ENCODE data around the gene PCDH1. TPM values are rescaled to one million over a fixed set of nuclear protein-coding genes. Genes with fewer than 3 reads are reported as not detected.
"Not testable (repeated sequence)": the region's sequence is repeated elsewhere in the genome, so short reads cannot be mapped to it uniquely, and the experiment has no call there.

Gene PCDH1
- total RNA-seq, 4 donors from 2014 or later: 19.9 to 55.5 (median 44.9) TPM

DNA sequence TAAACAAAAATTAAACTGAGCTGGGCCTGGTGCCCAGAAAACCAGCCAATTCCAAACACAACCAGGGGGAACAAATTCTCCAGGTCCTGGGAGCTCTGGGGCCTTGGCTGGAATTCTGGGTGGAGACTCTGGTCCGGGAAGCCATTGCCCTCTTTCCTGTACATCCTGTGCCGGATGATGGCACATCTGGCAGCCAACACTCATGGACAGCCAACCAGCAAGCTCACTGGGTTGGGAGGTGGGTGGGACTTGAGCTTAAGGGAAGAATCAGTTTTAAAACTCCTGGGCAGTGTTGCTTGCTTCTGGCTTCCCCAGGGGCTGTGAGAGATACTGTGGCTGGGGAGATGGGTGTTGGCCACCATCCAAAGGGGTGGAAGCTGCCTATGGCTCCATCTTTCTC lies 56.1 kb downstream of the PCDH1 start:
- Histone ChIP-seq H3K4me3 (no peak overlapping the region), H3K36me3 (no peaks in the 10 kb centered on the region), H3K27me3 (no peaks in the 10 kb centered on the region), H3K27ac (peak overlapping the region; percentile 43 to 92 (median 76)), H3K9me3 (no peaks in the 10 kb centered on the region), H3K4me1 (peaks cover 0 to 23% (median 5%) of the 10 kb centered on the region in 4 donors)
- WGBS, 2 donors: 0 to 28% methylated on average over 1 to 2 of the region's 2 CpGs
- no peak for DNase-seq (ENCODE audit: low spot score in 2 of 2)
- TF ChIP-seq EP300 (IDR thresholded peaks at IDR 0.05): no peak
- no peak for TF ChIP-seq POLR2A (IDR thresholded peaks at IDR 0.05)

DNA sequence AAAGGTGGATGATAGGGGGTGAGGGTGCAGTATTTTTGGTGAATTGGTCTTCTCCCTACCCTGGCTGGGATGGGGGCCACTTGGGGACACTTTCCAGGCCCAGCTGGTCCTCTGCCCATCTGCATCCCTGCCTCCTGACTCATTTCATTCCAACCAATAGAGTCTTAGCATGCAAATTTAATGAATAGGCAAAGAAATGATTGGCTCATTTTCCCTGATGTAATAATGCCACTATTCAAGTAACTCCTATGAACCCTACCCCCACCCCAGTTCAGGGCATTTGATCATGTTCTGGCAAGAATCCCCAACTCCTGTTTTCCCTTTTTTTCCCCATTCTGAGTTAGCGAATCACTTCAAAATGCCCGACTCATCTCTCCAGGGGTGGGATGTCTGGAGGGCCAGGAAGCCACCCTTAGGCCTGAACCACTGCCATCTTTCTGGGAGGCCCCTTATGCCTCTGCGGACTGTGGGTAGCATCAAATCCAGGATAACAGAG lies 56.7 kb downstream of the PCDH1 start:
- Histone ChIP-seq H3K4me3 (no peak overlapping the region), H3K27ac (peak overlapping the region; percentile 43 to 92 (median 76)), H3K9me3 (no peaks in the 10 kb centered on the region), H3K36me3 (no peaks in the 10 kb centered on the region), H3K4me1 (peaks cover 0 to 30% (median 8%) of the 10 kb centered on the region in 4 donors), H3K27me3 (no peaks in the 10 kb centered on the region)
- no peak for DNase-seq (ENCODE audit: low spot score in 2 of 2)
- TF ChIP-seq EP300 (IDR thresholded peaks at IDR 0.05) (peak in 1 of 2 donors; percentile 49), POLR2A (IDR thresholded peaks at IDR 0.05) (no peak)
- 38 to 40% methylated on average over 3 of the region's 3 CpGs for WGBS, 2 donors

DNA sequence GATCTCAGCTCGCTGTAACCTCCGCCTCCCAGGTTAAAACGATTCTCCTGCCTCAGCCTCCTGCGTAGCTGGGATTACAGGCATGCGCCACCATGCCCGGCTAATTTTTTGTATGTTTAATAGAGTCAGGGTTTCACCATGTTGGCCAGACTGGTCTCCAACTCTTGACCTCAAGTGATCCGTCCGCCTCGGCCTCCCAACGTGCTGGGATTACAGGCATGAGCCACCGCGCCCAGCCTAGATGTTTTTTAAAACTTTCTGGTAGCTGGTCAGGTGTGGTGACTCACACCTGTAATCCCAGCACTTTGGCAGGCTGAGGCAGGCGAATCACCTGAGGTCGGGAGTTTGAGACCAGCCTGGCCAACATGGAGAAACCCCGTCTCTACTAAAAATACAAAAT lies 57.5 kb downstream of the PCDH1 start:
- peak overlapping the region in 2 of 4 donors; percentile 13 to 88 for H3K27ac ChIP-seq
- DNase-seq (ENCODE audit: low spot score in 2 of 2); H3K9me3 ChIP-seq; H3K36me3 ChIP-seq; H3K4me3 ChIP-seq; H3K27me3 ChIP-seq: not testable (repeated sequence)
- WGBS, 2 donors: 90 to 92% methylated on average over 15 of the region's 15 CpGs
- peaks cover 0 to 31% (median 8%) of the 10 kb centered on the region in 4 donors for H3K4me1 ChIP-seq

- no peaks in the 10 kb centered on the region for H3K9me3 ChIP-seq
- no peak for DNase-seq (ENCODE audit: low spot score in 2 of 2)
These were observed 60.6 kb downstream of the PCDH1 start for GRCh38 chr5:141817631-141818030.

DNA sequence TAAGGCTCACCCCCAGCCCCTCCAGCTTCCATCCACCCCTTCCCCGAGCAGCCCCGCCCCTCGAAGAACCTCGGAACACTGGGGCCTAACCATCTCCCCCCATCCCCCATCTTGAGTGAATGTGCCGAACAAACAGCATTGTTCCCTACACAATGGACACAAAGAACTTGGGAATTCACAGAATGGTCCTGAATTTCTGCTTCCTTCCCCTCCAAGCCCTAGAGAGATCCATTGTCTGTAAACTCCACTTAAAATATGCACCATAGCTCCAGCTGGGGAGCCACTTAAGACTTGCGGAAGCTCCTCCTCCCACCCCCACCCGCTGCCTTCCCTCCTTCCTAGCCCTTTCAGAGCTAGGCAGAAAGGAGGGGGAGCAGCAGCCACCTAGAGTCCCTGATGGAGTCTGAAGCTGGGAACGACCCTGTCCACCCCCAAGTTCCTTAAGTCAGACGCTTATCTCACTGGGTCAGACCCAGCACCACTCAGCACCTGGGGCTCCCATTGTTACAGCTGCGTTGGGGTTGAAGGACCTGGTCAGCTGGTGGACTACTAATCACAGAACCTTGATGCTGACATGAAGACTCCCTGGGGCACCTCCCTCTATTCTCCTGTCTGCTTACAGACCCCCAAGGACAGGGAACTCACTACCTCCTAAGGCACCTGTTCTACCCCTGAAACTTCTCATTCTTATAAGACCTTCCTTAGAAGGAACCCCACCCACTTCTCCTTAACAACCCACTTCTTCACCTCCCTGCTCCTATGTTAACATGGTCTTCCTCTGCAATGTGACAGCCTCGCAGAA lies 61.4 kb downstream of the PCDH1 start:
- no peaks in the 10 kb centered on the region for H3K9me3 ChIP-seq
- DNase-seq (ENCODE audit: low spot score in 2 of 2): no peak
- TF ChIP-seq POLR2A (IDR thresholded peaks at IDR 0.05) (no peak), EP300 (IDR thresholded peaks at IDR 0.05) (no peak), CTCF (IDR thresholded peaks at IDR 0.05) (no peak)
- H3K4me1 ChIP-seq: peaks cover 0 to 23% (median 5%) of the 10 kb centered on the region in 4 donors
- H3K36me3 ChIP-seq: no peaks in the 10 kb centered on the region
- 18 to 29% methylated on average over 9 to 10 of the region's 11 CpGs for WGBS, 2 donors
- H3K4me3 ChIP-seq: no peak overlapping the region
- peaks cover 0 to 5% of the 10 kb centered on the region in 2 donors for H3K27me3 ChIP-seq
- H3K27ac ChIP-seq: peak overlapping the region in 1 of 4 donors; percentile 10

More at GRCh38 chr5:141817631-141818030, 60.6 kb downstream of the PCDH1 start:
- 87 to 91% methylated on average over 6 of the region's 6 CpGs for WGBS, 2 donors
- H3K27ac ChIP-seq: peak overlapping the region in 1 of 4 donors; percentile 10
- no peaks in the 10 kb centered on the region for H3K27me3 ChIP-seq
- no peaks in the 10 kb centered on the region for H3K36me3 ChIP-seq
- no peak for TF ChIP-seq POLR2A (IDR thresholded peaks at IDR 0.05)
- no peak for TF ChIP-seq CTCF (IDR thresholded peaks at IDR 0.05)
- no peak for TF ChIP-seq EP300 (IDR thresholded peaks at IDR 0.05)
- peaks cover 0 to 24% (median 8%) of the 10 kb centered on the region in 4 donors for H3K4me1 ChIP-seq
- no peak overlapping the region for H3K4me3 ChIP-seq

GRCh38 chr5:141815796-141816180 lies 62.4 kb downstream of the PCDH1 start:
- H3K27ac ChIP-seq: no peak overlapping the region

More at GRCh38 chr5:141815796-141816180, 62.4 kb downstream of the PCDH1 start:
- DNase-seq (ENCODE audit: low spot score in 2 of 2): no peak
- TF ChIP-seq EP300 (IDR thresholded peaks at IDR 0.05) (no peak), CTCF (IDR thresholded peaks at IDR 0.05) (no peak), POLR2A (IDR thresholded peaks at IDR 0.05) (no peak)
- H3K9me3 ChIP-seq: no peaks in the 10 kb centered on the region
- WGBS, 2 donors: 93 to 95% methylated on average over 3 of the region's 3 CpGs
- no peaks in the 10 kb centered on the region for H3K36me3 ChIP-seq
- H3K4me3 ChIP-seq: no peak overlapping the region
- peaks cover 0 to 9% of the 10 kb centered on the region in 2 donors for H3K27me3 ChIP-seq
- peaks cover 0 to 27% (median 4%) of the 10 kb centered on the region in 4 donors for H3K4me1 ChIP-seq
